Type B pancreatic cell (in vitro differentiated cells): Measurements from ENCODE around the gene ATG16L1. TPM values are rescaled to one million over a fixed set of nuclear protein-coding genes. Genes with fewer than 3 reads are reported as not detected.

ENCODE experiments used
- DNase-seq: peaks from one replicate; pipeline ENCODE4 v3.0.0; 2021; ENCODE audit warnings: mixed read lengths; ENCODE audit not compliant: unreplicated experiment; ENCODE audit errors: extremely low spot score
- H3K27ac Mint-ChIP-seq: 2 replicates; pipeline ENCODE4 v1.8.0; 2021; ENCODE audit warnings: mild to moderate bottlenecking, mixed read lengths
- H3K27me3 Mint-ChIP-seq: 2 replicates; pipeline ENCODE4 v1.8.0; 2021; ENCODE audit warnings: mixed read lengths
- H3K36me3 Mint-ChIP-seq: 2 replicates; pipeline ENCODE4 v1.8.0; 2021; ENCODE audit warnings: mixed read lengths
- H3K4me1 Mint-ChIP-seq: one replicate; pipeline ENCODE4 v1.8.0; 2021; ENCODE audit warnings: mixed read lengths; ENCODE audit not compliant: unreplicated experiment
- H3K4me3 Mint-ChIP-seq: 2 replicates; pipeline ENCODE4 v1.8.0; 2021; ENCODE audit warnings: mild to moderate bottlenecking, mixed read lengths
- H3K9me3 Mint-ChIP-seq: 2 replicates; pipeline ENCODE4 v1.8.0; 2021; ENCODE audit warnings: mixed read lengths
- total RNA-seq: library from RNA; stranded (reverse); gene quantifications from 2 replicates; pipeline ENCODE4 v1.2.1, GENCODE V29; 2021; ENCODE audit warnings: low replicate concordance
- TF ChIP-seq, protein P1 (sequence below): fragments of 200-600 bp; sonication (generic); conservative IDR thresholded peaks from 2 replicates; pipeline ENCODE4 v1.5.0; 2021; ENCODE audit warnings: antibody characterized with exemption, mild to moderate bottlenecking

The ATG16L1 gene
- total RNA-seq, 1 donor from 2014 or later = 50.3 TPM

DNA sequence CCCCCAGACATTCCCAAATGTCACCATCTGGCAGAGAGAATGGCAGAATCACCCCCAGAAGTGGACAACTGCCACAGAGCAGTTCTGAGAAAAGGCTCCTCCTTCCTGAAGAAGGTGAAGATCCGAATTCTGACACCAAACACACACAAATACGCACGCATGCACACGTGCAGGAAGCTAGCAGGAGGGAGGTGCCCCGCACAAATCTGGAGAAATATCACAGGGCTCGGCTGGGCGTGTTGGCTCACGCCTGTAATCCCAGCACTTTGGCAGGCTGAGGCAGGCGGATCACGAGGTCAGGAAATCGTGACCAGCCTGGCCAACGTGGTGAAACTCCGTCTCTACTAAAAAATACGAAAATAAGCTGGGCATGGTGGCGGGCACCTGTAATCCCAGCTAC is 38.5 kb upstream of the ATG16L1 start:
- H3K4me1 Mint-ChIP-seq = peaks cover 10% of the 10 kb centered on the region
- no peaks in the 10 kb centered on the region for H3K9me3 Mint-ChIP-seq
- peaks cover 4% of the 10 kb centered on the region for H3K27me3 Mint-ChIP-seq
- no peak overlapping the region for H3K27ac Mint-ChIP-seq
- TF ChIP-seq, protein P1, sequence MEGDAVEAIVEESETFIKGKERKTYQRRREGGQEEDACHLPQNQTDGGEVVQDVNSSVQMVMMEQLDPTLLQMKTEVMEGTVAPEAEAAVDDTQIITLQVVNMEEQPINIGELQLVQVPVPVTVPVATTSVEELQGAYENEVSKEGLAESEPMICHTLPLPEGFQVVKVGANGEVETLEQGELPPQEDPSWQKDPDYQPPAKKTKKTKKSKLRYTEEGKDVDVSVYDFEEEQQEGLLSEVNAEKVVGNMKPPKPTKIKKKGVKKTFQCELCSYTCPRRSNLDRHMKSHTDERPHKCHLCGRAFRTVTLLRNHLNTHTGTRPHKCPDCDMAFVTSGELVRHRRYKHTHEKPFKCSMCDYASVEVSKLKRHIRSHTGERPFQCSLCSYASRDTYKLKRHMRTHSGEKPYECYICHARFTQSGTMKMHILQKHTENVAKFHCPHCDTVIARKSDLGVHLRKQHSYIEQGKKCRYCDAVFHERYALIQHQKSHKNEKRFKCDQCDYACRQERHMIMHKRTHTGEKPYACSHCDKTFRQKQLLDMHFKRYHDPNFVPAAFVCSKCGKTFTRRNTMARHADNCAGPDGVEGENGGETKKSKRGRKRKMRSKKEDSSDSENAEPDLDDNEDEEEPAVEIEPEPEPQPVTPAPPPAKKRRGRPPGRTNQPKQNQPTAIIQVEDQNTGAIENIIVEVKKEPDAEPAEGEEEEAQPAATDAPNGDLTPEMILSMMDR = no peak
- DNase-seq = no peak
- H3K36me3 Mint-ChIP-seq = peaks cover 3% of the 10 kb centered on the region
- no peak overlapping the region for H3K4me3 Mint-ChIP-seq

DNA sequence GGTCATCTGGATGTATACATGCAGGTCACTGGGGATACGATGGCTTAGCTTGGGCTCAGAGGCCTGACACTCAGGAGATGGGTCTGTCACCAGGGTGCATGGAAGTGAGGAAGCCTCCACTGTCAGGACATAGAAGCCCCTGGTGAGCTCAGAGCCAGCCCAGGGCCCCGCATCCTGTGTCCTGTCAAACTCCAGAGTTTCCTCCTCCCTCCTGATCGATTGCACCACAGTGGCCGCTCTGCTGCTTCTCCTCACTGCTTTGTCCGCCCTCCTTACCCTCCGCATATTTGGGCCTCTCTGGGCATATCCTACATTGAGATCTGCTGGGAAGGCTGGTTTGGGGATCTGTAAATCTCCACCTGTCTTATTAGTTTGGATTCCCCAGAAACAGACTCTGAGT is 37.5 kb upstream of the ATG16L1 start:
- Mint-ChIP-seq H3K27ac (no peak overlapping the region), H3K4me3 (no peak overlapping the region), H3K9me3 (no peaks in the 10 kb centered on the region), H3K4me1 (peaks cover 9% of the 10 kb centered on the region), H3K27me3 (peaks cover 4% of the 10 kb centered on the region), H3K36me3 (peaks cover 3% of the 10 kb centered on the region)
- TF ChIP-seq, protein P1 = no peak
- no peak for DNase-seq

DNA sequence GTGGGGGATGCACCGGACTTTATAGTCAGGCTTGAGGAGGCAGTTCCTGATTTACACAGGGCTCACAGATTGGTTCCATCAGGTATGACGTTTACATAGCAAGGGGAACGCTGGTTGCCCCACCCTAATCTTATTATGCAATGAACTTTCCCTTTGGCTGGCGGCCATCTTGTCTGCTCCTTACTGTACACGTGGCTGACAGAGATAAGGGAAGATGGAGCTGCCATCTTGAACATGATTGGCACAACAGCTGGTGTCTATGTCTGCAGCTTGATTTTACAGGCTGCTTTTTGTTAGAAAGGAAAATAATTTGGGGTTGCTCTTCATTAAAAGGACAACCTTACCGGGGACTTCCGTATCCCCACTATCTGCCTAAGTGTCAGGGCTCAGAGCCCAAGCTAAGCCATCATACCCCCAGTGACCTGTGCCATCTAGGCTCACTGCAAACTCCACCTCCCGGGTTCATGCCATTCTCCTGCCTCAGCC is 33.5 kb upstream of the ATG16L1 start:
- H3K27ac Mint-ChIP-seq = no peak overlapping the region
- TF ChIP-seq, protein P1 = no peak
- H3K4me1 Mint-ChIP-seq = no peaks in the 10 kb centered on the region
- DNase-seq = no peak
- H3K27me3 Mint-ChIP-seq = peaks cover 6% of the 10 kb centered on the region
- H3K9me3 Mint-ChIP-seq = peaks cover 4% of the 10 kb centered on the region
- peaks cover 3% of the 10 kb centered on the region for H3K36me3 Mint-ChIP-seq
- H3K4me3 Mint-ChIP-seq = no peak overlapping the region

- Mint-ChIP-seq H3K27ac (no peak overlapping the region), H3K36me3 (no peaks in the 10 kb centered on the region), H3K4me3 (no peak overlapping the region), H3K4me1 (no peaks in the 10 kb centered on the region), H3K27me3 (peaks cover 6% of the 10 kb centered on the region), H3K9me3 (peaks cover 4% of the 10 kb centered on the region)
- TF ChIP-seq, protein P1 = no peak
- no peak for DNase-seq
Measured at GRCh38 chr2:233218836-233219235, 32.6 kb upstream of the ATG16L1 start.

GRCh38 chr2:233219848-233220247 is 31.6 kb upstream of the ATG16L1 start:
- TF ChIP-seq, protein P1 = no peak
- Mint-ChIP-seq H3K4me1 (no peaks in the 10 kb centered on the region), H3K27me3 (peaks cover 10% of the 10 kb centered on the region), H3K4me3 (no peak overlapping the region), H3K9me3 (peaks cover 4% of the 10 kb centered on the region), H3K36me3 (no peaks in the 10 kb centered on the region), H3K27ac (no peak overlapping the region)
- DNase-seq = no peak
